Activated CD4-positive, alpha-beta T cell treated with anti-CD3 and anti-CD28 coated beads, Interleukin-2, Interleukin-4, amounts not matched to agents 100 ng/mL and 50 ng/mL, durations not matched to agents 16 hours and 8 hours (primary cell): ENCODE results near the gene NBPF1.
"Not testable (repeated sequence)": the region's sequence is repeated elsewhere in the genome, so short reads cannot be mapped to it uniquely, and the experiment has no call there.

ENCODE experiments used
- DNase-seq: peaks from one replicate; pipeline ENCODE4 v3.0.0-alpha.2; 2020; ENCODE audit warnings: low spot score

Gene NBPF1

DNA sequence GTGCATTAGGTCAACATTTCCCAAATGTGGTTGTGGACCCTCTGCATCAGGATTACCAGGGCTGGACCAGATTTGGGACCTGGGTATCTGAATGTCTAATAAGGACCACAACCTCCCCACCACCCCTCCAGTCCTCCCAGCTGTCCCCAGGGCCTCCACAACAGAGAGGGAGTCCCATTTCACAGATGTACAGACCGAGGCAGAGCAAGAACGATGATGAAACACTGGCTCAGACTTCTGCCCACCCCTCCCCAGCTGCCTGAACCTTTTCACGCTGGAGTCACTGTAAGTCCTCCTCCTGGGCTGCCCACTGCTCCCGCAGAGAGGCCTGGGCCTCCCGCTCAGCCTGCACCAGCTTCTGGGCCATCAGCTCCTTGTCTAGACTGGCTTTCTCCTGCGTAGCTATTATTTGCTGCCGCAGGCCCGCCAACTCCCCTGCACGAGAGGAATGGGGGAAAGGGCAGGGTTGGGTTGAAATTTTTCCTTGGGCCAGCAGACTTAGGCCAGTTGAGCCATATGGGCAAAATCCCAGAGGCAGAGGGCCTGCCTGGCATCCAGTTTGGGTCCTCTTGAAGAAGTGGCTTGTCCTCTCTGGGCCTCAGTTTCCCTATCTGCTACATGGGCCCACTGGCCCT is 8.4 kb upstream of the NBPF1 start:
- DNase-seq: not testable (repeated sequence)

DNA sequence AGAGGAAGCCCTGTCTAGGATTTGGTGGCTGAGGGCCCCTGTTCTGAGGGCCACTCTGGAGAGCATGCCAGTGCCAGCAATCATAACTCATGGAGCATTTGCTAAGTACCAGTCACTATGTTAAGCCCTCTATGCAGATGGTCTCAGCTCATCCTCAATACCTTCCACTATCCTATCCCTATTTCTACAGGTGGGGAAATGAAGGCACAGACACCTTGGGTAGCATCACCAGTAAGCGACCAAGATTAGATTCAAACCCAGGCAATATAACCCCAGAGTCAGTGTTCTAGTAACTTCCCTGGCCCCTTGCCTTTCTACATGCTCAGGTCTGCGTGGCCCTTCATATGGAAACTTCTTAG is 7.9 kb upstream of the NBPF1 start:
- no peak for DNase-seq

DNA sequence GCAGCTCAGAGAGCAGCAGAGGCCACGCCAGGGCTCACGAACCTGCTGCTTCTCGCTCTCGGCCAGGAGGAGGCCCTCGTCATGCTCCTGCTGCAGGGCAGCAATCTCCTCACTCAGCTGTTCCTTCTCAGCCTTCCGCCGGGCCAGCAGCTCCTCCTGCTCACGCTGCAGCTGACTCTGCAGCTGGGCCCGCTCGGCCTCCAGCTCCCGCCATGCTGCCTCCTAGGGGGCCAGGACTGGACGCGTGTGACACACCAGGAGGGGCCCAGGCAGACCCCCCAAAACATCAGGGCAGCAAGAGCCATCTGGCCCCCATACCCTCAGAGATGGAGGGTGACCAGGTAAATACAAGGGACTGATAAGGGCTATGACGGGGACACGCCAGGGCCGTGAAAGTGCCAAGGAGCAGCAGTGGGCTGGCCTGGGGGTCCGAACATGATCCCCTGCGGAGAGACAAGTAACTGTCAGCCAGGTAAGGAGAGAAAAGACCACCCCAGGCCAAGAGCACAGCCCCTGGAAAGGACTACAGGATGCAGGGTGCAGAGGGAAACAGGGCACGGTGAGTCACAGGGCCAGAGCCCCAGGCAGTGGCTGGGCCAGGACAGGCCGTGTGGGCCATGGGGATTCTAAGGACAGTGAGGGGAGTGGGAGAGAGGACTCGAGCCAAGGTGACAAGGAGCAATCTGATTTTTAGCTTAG is 6.6 kb upstream of the NBPF1 start:
- DNase-seq: not testable (repeated sequence)

DNA sequence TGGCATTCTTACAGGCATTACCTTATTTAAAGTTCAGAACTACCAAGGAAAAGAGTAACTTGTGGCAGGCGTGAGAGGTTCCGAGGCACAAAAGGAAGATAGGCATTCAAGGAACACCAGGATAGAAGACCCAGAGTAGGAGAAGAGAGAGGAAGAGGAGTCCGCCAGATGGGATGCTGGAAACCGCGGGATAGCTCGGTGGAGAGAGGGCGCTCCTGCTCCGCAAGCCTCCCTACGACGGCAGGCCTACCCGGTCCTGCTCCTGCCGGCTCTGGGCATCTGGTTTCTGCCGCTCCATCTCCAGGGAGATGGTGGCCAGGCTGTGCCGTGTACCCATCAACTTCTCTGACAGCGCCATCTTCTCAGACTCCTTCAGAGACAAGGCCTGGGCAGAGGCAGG is 5.4 kb upstream of the NBPF1 start:
- no peak for DNase-seq

DNA sequence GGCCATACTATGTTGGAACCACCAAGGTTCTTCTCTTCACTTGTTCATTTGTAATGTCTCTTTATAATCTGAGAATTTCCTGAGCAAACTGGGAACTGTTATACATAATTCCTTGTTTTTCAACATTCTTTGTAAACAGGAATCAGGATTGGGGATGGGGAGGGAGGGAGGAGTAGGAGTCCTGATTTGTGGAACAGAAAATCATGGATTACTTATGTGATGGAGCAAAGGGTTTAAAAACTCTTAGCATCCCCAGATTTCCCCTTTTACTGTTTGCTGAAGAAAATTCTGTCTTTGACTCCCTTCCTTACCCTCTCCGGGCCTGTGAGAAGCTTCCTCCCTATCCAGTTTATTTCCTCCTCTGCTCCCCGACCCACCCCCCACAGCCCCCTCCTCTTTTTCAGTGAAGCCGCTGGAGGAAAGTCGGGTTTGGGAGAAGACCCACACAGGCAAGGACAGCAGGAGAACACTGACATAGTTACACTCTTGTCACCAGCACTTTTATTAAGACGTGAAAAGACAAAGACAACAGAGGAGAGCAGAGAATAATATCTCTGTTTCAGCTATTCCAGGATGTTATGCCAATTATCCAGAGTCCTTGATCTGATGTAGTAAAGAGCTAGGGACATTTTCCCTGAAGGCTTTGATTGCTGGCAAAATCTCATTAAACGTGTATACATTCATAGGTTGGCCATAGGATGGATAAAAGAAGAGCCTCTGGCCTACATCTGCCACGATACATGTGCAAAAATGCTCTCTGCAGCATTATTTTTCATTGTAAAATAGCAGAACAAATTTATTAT is 4.6 kb upstream of the NBPF1 start:
- no peak for DNase-seq

DNA sequence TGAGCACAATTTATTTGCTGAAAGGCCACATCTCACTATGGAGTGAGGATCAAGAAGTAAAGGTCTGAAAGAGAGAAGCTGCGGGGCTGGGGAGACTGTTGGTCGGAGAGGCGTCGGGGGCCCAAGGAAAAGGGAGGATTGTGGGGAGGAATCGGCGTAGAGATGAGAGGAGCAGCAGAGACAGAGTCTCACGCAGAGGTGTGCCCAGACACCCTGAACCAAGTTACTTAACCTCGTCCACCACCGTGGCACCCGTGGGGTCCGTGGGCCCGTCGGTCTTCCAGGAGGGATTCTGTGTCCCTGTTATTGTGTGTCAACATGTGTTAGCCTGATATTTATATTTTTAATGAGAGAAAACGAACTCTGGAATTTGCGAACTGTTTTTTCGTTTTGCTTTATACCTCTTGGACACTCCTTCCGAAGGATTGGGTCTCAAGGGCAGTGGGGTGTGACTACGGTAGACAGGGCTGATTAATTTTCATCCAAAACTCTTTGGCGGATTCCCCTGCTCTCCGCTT is 3.8 kb upstream of the NBPF1 start:
- no peak for DNase-seq

DNA sequence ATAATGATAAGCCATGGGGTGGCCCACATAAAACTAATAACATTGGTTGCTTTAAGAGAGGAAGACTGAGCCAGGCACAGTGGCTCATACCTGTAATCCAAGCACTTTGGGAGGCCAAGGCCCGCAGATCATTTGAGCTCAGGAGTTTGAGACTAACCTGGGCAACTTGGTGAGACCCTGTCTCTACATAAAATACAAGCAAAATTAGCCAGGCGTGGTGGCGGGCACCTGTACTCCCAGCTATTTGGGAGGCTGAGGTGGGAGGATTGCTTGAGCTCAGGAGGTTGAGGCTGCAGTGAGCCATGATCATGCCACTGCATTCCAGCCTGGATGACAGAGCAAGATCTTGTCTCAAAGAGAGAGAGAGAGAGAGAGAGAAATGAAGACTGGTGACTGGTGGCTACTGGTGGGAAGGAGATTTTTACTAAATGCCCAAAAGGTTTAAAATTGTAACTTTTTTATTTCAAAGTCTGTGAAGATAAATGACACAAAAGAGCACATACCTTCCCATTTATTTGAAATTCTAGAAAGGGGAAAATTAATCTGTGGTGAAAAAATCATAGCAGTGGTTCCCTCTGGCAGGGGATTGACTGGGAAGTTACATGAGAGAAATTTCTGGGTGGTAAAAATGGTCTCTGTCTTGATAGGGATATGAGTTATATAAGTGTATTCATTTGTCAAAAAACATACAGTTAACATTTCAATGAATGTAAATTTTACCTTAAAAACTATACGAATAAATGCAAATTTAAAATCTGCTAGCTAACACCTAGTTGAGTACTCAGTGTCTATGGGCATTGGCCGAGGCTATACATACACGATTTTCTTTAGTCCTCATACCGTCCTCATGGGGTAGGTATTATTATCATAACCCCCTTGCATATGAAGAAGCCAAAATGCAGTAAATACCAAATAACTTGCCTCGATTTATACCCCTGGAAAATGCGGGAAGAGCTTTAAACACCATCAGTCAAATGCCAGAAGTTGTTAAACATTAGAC is 2.2 kb upstream of the NBPF1 start:
- no peak for DNase-seq

DNA sequence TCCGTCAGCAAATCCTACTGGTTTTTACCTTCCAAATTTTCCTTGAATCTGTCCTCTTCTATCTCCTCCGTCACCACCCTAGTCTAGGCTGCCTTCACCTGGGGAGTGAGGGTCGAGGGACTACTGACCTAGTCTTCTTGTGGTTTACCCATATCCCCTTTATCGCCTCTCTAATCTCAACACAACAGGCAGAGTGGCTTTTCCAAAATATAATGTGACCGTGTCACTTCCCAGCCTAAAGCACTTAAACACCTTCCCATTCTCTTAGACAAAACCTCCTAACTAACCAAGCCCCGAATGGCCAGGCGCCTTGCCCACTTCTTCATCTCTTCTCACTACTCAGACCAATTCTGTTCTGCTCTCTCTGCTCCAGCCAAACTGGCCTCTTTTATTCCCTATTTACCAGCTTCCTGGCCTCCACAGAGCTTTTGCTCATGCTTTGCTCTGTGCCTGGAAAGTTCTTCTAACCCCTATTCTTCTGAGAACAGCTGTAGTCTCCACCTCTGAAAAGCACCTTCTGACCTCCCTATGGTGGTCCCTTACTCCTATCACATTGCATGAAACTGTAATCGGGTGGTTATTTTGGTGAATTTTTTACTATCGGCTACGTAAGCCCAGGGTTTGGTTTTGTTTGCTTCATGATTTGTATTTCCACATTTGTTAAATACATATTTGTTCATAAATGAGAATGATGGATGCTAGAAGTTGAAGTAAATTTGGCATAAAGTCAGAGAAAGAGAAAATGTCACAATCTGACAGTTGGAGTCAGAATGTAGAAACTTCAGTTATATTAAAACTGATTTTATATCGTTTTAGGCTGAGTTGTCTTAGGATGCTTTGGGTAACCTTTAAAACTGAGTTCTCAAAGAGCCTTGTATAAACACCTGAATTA is 1.2 kb upstream of the NBPF1 start:
- no peak for DNase-seq

DNA sequence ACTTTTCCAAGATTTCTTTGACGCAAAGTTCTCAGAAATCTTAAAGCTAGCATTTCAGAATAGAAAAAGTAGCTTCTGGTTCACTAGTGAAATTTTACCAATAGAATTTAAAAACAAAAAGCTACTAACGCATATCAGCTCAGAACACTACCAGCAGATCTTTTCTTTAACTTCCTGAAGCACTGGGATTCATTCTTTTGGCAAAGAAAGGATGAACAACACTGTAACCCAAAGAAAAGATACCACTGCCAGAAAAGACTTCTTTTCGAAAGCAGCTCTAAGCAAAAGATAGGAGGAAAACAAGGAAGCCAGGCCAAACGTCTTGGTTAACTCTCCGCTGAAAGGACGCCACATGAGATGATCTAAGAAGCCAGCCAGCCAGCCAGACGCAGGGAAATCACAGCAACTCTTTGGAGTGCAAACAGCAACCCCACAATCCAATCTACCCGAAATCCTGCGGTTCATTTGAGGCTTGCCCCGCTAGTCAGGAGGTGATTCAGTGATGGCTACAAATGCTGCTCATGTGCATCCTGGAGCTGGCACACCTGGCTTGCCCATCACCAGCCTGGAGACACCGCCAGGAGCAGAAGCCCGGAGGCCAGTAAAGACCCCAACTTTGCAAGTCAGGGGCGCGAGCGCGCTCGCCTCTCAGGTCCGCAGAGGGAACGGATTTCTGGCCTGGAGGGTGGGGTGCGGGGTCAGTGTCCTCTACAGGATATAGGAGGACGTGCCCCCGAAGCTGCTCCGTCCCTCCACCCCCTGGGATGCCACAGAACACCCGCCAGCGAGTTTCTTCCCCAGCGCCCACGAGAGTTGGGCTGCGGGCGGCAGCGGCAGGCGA is 812 bp downstream of the NBPF1 start:
- no peak for DNase-seq

DNA sequence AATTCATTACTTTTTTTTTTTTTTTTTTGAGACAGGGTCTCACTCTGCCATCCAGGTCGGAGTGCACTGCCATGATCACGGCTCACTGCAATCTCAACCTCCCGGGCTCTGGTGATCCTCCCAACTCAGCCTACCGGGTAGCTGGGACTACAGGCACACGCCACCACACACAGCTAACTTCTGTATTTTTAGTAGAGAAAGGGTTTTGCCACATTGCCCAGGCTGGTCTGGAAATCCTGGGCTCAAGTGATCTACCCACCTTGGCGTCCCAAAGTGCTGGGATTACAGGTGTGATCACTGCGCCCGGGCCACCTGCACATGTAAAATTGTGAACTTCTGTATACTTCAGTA is 1.4 kb downstream of the NBPF1 start:
- not testable (repeated sequence) for DNase-seq

DNA sequence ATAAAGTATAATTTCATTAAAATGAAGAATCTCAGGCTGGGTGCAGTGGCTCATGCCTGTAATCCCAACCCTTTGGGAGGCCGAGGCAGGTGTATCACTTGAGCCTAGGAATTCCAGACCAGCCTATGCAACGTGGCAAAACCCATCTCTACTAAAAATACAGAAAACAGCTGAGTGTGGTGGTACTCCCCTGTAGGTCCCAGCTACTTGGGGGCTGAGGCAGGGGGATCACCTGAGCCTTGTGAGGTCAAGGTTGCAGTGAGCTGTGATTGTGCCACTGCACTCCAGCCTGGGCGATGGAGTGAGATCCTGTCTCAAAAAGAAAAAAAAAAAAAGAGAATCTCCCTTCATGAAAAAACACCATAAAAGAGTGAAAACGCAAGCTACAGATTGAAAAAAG is 2.2 kb downstream of the NBPF1 start:
- not testable (repeated sequence) for DNase-seq

DNA sequence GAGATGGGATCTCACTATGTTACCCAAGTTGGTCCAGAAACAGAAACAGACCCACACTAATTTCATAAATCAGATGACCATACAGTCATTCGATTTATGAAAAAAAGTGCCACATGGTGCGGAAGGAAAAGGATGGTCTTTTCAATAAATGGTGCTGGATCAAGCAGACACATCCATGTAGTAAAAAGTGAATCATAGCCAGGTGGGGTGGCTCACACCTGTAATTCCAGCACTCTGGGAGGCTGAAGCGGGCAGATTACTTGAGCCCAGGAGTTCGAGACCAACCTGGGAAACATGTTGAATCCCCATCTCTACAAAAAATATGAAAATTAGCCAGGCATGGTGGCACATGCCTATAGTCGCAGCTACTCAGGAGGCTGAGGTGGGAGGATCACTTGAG is 2.8 kb downstream of the NBPF1 start:
- not testable (repeated sequence) for DNase-seq

DNA sequence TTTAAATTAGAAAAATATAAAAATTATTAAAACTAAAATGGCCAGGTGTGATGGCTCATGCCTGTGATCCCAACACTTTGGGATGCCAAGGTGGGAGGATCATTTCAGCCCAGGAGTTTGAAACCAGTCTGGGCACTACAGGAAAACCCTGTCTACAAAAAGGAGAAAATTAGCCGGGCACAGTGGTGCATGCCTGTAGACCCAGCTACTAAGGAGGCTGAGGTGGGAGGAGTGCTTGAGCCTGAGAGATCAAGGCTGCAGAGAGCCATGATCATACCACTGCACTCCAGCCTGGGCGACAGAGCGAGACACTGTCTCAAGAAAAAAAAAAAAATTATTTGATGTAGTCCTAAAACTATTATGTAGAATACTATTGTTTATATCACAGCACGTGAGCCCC is 3.6 kb downstream of the NBPF1 start:
- not testable (repeated sequence) for DNase-seq

DNA sequence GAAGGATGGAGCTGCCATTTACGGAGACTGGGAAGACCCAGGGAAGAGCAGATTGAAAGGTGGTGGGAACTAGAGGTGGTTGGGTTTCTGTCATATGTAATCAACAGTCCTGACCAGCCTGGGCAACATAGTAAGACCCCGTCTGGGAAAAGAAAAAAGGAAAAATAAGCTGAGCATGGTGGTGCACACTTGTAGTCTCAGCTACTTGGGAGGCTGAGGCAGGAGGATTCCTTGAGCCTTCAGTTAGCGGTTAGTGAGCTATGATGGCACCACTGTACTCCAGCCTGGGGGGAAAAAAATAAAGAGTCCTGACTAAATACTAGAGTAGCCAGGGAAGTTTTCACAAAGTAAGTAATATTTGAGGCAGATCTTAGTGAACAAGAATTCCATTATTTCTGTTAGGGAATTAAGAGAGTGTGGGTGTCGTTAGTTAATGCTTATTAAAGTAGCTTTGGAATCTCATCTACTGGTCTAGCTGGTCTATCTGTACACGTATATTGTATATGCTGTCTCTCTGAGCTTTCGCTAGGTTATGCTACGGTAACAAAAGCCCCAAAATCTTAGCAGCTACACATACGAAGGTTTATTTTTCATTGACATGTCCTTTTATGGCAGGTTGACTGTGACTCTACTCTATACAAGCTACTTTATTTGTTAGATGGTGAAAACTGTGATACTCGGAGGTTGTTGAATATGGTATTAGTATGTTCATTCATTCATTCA is 4.4 kb downstream of the NBPF1 start:
- DNase-seq: peak; percentile 1

DNA sequence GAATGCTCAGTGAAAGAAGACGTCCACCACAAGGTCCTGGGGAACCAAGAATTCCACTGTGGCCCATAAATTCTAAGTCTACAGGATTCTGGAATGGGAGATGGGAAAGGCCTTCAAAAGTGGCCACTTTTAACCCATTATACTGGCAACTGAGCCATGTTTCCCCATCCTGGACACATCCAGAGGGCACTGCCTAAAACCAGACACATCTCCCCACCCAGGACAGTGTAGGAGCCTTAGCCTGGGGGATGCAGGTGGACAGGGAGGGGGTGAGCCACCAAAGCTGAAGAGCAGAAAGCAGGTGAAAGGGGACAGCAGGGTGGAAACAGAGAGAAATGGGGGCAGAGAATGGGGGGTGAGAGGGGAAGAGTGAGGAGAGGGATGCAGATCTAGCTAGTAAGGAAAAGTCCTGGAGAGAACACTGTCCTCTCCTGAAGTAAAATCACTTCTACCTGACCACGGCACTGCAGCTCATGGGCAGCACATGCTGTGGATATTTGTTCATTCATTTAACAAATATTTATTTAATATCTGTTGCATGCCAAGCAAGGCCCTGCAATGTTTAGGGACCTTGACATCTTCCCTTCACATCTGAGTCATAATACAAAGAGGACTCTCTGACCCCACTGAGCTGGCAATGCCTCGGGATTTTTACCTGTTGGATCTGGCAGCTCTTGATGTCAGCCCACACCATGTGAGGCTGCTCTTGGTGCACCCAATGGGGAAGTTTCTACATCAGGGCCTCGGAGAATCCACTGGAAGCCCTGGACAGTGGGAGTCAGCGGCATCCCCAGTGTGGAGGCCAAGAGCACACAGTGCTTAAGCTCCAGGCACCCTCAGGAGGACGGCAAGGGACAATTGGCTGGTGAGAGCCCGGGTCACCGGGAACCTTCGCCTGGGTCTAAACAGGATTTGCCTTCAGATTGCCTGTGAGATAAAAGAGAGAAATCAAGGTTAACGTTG is 5.2 kb downstream of the NBPF1 start:
- peak; percentile 1 for DNase-seq

DNA sequence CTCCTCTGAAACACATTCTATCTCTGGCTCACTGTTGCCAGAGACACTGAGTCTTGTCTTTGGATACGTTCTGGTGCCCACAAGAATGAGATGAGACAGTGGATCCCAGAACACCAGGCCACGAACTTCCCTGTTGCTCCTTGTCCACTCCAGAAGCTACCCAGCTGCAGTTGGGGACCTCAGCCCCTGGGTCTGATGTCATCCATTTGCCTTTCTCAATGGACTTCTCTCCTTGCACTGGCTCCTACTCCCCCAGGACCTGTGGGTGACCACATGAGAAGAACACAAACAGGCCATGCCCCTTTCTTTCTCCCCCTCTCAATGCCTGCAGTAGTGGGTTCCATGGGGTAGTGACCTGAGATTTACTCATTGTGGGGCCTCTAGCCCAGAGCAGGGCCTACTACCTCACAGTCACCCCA is 5.9 kb downstream of the NBPF1 start:
- DNase-seq: peak; percentile 1

DNA sequence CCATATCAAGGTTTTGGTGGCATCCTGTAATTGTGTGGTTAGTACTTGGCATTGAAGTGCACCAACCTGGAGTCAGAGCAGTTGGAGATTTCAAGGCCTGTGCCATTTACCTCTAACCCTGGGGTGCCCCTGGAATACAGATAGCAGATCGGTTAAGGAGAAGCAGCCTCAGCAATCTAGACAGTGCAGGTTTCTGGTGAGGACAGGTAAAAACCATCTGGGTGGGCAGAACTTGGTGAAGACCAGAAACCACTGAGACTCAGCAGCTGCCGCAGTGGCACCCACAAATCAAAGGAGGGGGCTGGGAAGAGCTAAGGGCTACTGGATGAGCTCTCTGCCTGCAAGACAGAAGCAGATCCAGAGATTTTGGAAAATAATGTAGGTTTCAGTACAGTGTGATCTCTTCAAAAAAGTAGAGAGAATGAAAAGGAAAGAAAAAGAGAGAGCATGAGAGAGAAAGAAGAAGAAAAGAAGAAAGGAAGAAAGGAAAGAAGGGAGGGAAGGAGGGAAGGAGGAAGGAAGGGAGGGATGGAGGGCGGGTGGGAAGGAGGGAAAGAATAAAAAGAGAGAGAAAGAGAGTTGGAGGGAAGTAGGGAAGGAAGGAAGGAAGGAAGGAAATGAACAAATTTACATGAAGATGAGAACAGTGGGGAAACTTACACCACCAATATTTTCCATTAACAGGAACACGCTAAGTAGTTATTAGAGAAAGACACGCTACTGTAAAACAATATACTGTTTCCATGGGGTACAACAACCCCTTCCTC is 6.5 kb downstream of the NBPF1 start:
- DNase-seq: peak; percentile 1
